ENCODE results near the gene PPIE.
"Not testable (repeated sequence)": the region's sequence is repeated elsewhere in the genome, so short reads cannot be mapped to it uniquely, and the experiment has no call there.

Gene PPIE

DNA sequence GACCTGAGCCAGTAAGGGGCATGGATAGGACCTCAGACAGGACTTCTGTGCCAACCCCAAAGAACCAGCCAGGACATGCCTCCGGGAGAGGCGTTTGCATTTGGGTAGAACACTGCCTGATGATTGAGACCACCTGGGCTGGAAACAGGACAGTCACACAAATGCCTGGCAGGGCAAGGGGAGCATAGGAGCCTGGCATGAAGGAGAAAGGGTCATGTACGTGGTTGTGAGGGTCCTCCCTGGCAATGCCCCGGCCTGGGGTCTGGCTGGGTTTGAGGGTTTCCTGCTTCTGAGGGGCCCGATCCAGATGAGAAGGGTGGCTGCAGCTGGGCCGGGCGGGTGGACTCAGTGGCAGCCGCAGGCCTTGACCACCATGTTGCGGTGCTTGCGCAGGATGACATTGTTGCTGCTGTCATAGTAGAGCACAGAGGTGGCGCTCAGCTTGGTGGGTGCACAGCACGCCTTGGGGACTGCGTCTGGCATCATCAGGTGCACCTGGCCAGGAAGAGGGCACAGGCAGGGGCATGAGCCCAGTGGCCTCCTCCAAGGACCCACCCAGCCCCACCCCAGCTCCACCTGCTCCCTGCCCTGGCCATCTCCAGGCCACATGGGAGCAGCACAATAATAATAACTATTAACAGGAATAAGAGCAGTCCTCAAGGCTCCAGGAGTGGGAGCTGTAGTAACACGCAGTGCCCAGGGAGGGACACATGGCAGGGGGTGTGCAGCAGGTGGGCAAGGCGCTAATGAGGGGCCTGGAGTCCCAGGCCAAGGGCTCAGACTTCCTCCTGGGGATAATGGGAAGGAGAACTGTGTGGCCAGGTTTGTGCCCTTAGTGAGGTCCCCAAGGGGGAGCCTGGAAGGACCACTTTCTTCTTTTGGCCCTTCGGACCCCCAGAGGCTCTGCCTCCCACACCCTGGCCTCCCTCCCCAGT, 21.7 kb downstream of the PPIE start:
- DNase-seq = no peak

DNA sequence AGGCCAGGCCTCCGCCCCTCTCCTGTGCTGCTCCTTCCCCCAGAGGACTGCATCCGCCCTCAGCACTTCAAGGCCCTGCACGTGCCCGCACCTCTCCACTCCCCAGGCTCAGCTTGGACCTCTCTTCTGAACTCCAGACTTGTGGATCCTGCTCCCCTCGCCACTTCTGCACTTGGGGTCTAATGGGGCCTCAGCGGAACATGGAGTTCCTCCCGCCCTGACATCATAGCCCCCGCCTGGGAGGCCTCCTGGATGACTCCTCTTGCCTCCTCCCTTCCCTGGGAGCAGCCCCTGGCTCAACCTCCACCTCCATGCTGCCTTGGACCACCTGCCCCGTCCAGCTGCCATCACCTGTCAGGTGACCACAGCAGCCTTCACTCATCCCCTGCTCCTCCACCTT, 22.3 kb downstream of the PPIE start:
- no peak for DNase-seq

DNA sequence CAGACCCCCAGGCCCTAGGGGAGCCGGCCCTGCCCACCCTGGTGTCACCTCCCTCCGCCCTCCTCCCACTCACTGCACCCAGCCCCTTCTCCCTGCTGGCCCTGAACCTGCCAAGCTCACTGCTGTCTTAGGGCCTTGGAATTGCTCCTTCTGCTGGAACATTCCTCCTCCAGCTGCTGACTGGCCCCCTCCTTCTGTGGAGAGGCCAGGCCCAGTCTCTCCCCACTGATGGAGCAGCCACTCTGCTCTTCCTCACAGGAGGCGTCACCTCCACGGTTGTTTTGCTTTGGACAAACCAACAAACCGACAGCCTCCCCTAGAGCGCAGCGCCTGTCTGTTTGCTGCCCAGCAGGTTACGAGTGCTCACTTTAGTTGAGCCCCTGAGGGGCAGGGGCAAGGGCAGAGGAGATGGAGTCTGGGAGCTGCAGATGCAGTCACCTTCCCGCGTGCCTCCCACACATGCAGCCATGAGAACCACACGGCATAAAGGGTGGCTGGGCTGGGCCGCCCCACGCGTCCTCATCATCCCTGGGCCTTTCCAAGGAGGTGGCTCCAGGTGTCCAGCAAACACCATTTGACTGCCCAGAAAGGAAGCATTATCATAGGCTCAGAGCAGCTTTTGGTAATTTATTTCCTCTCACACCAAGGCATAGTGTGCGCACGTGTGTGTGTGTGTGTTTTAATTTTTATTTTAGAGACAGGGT, 23.0 kb downstream of the PPIE start:
- DNase-seq = no peak

DNA sequence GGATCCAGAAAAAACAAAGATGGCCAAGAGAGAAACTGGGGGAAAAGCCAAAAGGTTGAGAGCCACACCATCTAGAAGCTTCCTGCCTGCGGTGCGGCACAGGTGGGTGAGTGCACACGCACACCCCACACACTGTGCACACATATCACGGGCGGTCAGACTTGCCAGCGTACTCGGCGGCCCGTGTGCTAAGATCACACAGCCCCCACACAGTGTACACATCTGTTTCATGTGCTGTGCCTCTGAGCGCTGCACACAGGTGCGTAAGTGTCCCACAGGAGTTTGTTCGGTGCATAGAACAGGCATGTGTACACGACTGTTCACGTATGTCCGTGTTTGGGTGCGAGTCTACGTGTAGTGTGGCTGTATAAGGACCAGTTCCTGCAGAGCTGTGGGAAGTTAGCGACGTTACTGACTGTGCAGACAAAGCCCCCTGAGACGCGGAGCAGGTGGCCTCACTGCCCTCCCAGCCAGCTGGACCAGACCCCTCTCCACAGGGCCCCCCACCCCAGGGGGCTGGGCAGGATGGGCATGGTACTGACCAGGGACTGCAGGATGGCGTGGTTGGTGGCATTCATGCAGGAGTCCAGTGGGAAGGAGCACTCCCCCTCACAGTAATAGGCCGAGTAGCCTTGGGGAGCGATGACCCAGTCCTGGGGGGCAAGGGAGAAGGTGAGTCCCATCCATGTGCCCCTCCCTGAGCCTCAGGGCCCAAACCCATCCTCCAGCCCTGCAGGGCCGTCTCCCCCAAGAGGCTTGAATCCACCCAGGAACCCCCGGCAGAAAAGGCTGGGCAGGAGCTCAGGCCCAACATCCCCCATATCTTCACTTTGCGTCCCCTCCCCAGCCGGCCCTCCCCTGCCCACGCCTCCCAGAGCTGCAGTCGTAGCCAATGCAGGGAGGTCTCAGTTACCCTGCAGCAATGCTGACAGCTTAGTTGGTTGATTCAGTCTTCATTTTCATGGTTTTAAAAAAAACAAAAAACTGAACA, 24.2 kb downstream of the PPIE start:
- no peak for DNase-seq

DNA sequence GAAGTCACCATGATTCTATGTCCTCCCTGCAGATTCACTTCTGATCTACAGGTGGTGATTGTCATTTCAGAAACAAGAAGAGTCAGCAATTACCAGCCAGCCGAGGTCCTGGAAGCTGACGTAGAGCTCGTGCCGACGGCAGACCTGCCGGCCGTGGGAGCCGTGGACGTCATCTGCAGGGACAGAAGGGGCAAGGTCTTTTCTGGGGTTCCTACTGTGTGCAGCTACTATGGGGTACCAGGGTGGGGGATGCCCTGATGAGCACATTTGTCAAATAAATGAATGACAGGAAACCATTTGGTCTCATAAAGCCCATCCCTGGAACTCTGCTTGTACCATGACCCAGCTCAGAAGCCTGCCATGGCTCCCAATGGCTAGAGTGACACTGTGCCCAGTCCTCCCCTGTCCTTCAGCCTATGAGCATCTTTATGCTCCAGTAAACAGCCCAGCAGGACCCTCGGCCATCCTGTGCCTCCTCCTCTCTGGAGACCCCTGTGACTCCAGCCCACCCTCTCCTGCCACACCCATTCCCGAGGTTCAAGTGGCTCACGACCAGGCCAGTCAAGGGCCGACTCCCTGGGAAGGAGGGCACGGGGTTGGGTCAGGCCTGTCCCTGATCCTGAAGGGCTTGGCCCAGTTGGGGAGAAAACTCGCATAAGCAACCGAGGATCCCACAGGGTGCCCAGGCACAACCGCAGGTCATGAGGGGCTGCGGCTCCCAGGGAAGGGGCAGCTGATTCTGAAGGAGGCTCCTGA, 25.1 kb downstream of the PPIE start:
- DNase-seq = not testable (repeated sequence)

DNA sequence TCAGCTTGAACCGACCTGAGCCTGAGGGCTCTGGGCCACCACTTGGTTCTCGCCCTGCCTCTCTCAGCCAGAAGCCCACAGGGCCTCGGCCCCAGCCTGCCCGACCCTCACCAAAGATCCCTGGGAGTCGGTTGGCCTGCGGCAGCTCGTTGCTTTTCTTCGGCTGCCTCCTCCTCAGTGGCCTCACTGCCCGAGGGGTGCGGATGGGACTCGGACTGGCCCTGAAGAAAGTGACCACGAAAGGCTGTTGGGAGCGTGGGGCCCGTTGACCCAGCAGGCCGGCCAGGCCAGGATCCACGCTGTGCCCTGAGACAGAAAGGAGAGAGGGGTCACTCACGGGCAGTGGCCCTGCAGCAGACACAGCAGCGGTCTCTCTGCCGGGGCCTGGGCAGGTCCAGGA, 25.8 kb downstream of the PPIE start:
- not testable (repeated sequence) for DNase-seq

DNA sequence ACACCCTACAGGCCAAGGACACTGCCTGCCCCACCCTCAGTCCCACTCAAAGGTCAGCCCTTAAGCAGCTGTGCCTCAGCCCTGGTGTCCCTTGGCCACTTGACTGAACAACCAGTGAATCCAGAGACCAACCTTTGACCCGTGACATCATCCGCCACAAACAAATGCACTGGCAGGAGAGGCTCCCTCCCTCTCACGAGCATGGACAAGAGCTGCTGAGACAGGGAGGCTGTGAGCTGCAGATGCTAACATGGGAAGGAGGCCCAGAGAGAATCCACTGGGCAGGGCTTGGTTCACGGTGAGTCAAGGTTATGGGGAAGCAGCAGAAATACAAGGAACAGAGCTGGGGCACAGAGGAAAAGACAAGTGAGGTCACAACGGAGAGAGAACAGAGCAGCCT, 27.8 kb downstream of the PPIE start:
- not testable (repeated sequence) for DNase-seq

DNA sequence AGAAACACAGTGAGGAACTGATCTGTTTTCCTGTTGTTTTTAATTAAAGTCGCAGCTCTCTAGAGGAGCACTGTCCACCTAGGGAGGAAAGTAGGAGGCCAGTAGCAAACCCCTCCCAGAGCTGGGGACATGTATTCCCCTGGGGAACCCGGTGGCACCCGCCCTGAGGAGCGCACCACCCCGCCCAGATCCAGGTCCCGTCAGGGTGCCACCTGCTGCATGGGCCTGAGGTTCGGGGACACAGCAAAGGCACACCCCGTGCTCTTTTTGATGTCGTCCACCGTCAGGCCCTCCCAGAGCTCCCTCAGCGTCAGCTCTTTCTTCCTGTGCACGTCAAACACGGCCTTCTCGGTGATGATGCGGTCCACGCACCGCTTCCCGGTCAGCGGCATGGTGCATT, 30.8 kb downstream of the PPIE start:
- DNase-seq = not testable (repeated sequence)

DNA sequence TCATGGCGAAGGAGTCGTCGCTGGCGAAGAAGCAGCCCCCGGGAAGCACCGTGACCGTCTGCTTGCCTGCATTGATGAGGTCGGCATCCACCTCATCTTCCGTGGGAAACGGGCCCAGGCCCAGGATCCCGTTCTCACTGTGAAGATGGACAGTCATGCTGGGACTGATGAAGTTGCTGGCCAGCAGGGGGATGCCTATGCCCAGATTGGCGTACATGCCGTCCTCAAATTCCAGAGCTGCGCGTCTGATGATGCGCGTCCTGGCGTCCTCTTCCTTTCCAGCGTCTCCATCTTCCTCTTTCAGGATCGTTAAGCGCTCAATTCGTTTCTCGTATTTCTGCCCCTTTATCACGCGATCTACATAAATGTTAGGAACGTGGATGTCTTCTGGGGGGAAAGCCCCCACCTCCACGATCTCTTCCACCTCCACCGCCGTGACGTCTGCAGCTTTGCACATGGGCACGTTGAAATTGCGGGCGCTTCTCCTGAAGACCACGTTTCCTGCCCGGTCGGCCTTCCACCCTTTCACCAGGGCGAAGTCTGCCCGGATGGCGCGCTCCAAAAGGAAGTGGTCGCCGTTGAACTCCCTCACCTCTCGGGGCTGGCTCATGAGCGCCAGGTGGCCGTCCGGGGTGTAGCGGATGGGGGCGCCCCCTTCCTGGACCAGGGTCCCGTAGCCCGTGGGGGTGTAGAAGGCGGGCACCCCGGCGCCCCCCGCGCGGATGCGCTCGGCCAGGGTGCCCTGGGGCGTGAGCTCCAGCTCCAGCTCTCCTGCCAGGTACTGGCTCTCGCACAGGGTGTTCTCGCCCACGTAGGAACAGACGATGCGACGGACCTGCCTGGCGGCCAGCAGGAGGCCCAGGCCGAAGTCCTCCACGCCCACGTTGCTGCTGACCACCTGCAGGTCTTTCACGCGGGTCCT, 31.7 kb downstream of the PPIE start:
- DNase-seq = peak; percentile 30

DNA sequence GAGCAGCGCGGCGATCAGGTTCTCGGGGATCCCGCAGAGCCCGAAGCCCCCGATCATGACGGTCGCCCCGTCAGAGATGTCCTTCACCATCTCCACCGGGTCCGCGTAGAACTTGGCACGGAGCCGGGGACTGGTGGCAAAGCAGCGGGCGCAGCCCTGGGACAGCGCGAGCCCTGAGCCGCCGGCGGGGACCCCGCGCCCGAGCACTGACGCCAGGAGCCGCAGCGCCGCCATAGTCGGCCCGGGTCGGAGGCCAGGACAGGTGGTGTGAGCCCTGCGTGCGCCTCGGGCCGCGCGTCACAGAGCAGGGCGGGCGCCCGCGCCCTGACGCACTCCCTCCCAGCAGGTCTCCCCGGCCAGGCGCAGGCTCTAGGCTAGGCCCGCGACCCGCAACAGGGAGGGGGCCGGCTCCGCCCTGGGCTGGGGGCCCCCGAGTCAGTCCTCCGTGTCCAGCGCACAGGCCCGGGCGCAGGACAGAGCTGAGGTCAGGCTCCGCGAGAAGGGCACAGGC, 32.4 kb downstream of the PPIE start, which contains the start of gene OXCT2:
OXCT2 (minus strand) TSS at position 327 of the 511 bp plus-strand sequence; CDS start at position 234, 93 bp downstream.
- not testable (repeated sequence) for DNase-seq

DNA sequence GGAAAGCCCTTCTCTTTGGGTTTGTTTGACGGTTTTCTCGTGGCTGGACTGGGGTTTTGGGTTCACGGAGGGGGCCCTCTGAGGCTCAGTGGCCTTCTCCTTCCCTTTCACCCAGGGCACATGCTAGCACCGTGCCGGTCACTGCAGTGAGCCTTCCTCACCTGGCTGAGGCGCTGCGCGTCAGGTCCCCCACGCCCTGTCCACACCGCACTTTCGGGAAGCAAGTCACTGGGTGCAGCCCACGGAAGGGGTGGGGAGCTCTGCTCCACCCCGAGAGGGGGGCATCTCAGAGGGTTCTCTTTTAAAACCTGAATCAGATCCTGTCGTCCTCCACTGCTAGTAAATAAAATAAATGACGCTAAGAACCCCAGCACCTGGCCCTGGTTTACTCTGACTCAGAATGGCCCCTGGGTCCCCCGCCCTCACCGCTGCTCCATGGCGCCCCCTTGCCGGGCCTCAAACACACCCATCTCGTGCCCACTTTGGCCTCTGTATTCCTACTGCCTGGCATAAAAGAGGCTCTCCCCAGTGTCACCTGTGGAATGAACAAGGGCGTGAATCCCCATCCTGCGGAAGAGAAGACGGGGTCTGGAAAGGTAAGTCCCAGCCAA, 34.8 kb downstream of the PPIE start:
- DNase-seq = not testable (repeated sequence)

DNA sequence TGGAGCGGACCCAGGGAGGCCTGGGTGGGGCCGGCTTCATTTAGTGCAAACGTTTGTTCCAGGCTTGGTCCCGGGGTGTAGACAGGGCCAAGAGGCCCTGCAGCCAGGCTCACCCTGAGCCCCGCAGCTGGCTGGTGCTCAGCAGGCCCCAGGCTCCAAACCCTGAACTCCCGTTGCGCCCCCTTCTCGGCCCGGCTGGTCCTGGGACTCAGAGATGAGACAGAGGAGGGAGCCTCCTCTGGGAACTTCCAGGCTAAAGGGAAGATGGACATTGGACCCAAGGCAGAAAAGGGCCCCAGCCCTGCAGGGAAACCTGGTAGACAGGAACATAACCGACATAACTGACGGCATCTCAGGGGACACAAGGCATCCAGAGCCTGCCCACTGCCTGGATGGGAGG, 36.5 kb downstream of the PPIE start:
- DNase-seq = not testable (repeated sequence)

DNA sequence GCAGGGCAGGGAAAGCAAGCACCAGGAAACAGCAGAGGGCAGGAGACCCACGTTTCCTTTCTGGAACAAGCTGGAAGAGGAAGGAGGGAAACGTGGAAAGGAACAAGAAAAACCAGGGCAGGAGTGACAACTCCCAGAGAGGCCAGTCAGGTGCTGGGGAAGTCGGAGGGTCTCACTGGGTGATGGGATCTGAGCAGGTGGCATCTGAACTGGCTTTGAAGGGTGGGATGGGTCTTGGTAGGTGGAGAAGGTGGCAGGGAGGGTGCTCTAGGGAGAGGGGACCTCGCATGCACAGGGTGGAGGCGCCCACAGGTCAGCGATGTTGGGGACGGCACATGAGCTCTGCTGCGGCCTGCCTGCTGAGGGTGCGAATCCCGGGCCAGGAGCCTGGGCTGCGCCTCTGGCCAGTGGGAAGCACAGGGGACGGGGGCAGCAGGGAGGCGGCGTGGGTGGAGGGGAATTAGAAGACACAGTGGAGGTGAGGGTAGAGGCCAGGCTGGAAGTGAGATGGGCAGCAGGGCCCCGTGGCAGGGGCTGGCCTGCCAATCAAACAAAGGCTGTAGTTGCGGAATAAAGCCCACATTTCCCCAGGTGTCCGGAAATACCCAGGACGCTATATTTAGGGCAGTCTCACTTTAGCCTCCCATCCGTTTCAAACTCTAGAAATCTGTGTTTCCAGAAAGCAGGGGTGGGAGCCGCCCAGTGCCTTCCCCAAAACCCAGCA, 37.2 kb downstream of the PPIE start:
- not testable (repeated sequence) for DNase-seq

DNA sequence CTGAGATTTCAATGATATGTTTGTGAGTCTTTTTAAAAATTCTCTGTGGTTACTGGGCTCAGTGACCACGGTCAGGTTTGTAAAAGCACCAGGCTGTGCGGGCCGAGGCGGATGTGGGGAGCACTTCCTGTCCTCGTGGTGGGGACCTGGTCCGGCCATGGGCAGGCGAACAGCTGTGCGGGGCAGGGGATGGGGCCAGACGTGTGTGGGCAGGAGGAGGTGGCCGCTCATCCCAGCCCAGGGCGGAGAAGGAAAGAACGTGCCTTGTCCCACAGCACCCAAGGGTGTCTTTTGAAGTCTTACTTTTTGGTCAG, 37.7 kb downstream of the PPIE start:
- no peak for DNase-seq

DNA sequence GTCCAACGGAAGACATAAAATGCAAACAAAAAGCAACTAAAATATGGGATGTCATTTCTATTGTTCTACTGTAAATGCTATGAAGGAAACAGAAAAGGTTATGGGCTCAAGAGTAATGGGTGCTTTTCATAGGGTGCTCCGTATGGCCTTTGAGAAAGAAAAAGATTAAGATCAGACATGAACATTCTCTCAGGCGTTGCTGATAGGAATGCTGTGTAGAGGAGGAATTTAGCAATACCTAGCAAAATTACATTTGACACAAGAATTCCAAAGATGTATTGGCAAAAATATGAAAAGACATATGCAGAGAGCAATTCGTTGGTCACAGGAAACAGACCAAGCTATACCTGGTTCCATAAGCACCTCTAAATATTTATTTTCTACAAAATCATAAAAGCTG, 38.2 kb downstream of the PPIE start:
- DNase-seq = no peak

DNA sequence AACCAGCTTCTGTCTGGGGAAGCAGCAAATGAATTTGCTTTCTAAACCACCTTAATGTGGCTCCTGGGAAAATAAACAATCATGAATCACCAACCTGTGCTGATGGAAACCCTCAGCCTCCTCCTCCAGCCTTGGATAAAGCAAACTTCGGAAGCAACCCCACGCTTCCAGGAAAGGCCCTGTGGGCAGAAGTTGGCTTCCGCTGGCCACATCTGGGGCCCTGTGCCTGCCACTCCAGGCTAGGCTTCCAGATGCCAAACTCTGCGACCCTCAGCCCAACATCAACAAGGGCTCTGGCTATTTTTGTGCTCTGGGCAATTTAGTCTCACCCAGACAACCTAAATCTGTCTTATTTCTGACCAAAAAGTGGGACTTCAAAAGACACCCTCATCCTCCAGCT, 38.6 kb downstream of the PPIE start:
- no peak for DNase-seq

DNA sequence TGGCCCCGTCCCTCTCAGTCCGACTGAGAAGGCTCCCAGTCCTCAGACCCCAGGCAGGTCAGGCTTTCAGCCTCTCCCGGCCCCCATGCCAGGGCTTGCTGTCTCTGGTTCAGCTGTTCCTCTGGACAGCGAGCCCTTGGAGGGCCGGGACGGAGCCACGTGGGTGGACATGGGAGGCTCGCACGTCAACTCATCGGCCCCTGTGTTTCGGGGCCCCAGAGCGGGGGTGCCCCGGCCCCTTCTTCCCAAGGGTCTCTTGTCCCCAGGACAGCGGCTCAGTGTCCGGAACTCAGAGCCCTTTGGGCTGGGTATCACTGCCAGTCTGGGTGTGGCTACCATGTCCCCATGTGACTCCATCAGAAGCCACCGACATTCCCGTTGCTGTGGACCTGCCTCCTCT, 39.2 kb downstream of the PPIE start:
- DNase-seq = not testable (repeated sequence)

DNA sequence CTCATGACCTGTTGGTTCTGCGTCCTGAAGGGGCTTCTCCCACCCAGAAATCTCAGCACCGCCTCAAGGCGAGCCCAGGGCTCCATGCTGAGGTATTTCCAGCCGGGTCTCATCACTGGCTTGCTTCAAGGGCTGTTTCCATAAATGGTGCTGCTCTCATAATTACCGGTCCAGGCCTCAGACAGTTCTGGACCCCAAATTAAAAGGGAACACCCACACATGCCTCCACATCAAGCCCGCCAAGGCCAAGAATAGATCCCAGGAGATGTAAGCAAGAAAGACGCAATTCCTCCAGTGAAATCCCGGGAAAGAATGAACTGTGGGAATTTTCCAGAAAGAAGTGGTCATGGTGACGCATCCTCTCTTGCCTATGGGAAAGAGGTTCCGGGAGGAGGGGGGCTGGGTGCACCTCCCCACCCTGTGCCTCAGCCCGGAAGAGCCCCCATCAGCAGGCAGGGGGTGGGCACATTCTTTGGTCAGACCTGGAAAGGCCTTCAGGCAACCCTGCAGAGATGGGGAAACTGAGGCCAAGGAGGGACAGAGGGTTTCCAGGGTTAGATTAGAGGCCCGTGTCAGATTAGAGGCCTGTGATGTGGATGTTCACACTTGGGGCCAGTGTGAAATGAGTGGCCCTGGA, 39.9 kb downstream of the PPIE start:
- not testable (repeated sequence) for DNase-seq

DNA sequence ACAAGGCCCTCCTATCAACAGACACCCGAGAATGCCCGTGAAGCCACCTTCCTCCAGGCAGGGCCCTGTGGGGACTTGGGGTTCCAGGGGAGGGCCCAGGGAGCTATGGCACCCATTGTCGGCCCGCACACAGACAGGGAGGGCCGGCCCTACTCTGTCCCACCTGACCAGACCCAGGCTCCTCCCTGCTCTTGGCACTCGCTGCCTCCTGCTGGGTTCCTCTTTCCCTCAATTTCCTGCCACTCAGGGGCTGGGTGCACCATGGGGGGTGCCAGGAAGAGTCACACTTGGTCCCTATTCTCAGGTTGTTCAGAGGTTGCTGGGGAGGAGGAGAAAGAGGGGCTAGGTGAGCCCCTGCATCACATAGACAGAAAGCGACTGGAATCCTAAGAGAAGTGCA, 40.5 kb downstream of the PPIE start:
- no peak for DNase-seq

All from stimulated activated CD4-positive, alpha-beta T cell treated with anti-CD3 and anti-CD28 coated beads, Interleukin-12 subunit alpha, Interleukin-12 subunit beta, amount 100 ng/mL, for 4 hours (primary cell).